Stimulated activated CD4-positive, alpha-beta T cell treated with anti-CD3 and anti-CD28 coated beads, Interleukin-12 subunit alpha, Interleukin-12 subunit beta, amount 100 ng/mL, for 48 hours (primary cell): ENCODE data around the gene RHBDD3.
"Not testable (repeated sequence)": the region's sequence is repeated elsewhere in the genome, so short reads cannot be mapped to it uniquely, and the experiment has no call there.

Experiments used
- DNase-seq, 3 donors: peaks; one replicate each; pipeline ENCODE4 v3.0.0-alpha.2; 2020; ENCODE audit warnings: low read depth in 2 of 3, low spot score in 1 of 3

RHBDD3 gene

GRCh38 chr22:29219409-29219782 lies 48.4 kb downstream of the RHBDD3 start:
- DNase-seq, result not testable (repeated sequence)

GRCh38 chr22:29218758-29219408 lies 48.9 kb downstream of the RHBDD3 start:
- DNase-seq, result no peak

- no peak for DNase-seq
Measured at GRCh38 chr22:29217827-29218757, 49.7 kb downstream of the RHBDD3 start.

- no peak for DNase-seq
Measured at GRCh38 chr22:29216873-29217666, 50.7 kb downstream of the RHBDD3 start.

GRCh38 chr22:29216011-29216872 lies 51.5 kb downstream of the RHBDD3 start:
- DNase-seq, result no peak

- DNase-seq, result no peak
Measured at GRCh38 chr22:29215012-29215860, 52.5 kb downstream of the RHBDD3 start.

GRCh38 chr22:29214232-29214631 lies 53.5 kb downstream of the RHBDD3 start:
- DNase-seq, result no peak

GRCh38 chr22:29213493-29213892 lies 54.3 kb downstream of the RHBDD3 start:
- DNase-seq, result no peak

GRCh38 chr22:29212743-29213142 lies 55.0 kb downstream of the RHBDD3 start:
- DNase-seq, result no peak

- DNase-seq, result no peak
Measured at GRCh38 chr22:29211466-29211865, 56.3 kb downstream of the RHBDD3 start.

GRCh38 chr22:29211066-29211465 lies 56.7 kb downstream of the RHBDD3 start:
- no peak for DNase-seq
